Ovary (tissue), 9 donors: ENCODE data around the gene CDCA7L. TPM values are rescaled to one million over a fixed set of nuclear protein-coding genes. Genes with fewer than 3 reads are reported as not detected.

Experiments
- DNase-seq, 5 donors: peaks; one replicate each; pipeline ENCODE4 v3.0.0-alpha.2; 2019 to 2020
- H3K27ac ChIP-seq, 2 donors: fragments of 200-600 bp; one replicate each; pipeline versions ENCODE4 v1.5.1 to v1.8.0; 2019 to 2022
- H3K27me3 ChIP-seq: fragments of 200-600 bp; one replicate; pipeline ENCODE4 v1.8.0; 2022
- H3K36me3 ChIP-seq: fragments of 200-600 bp; sonication (generic); one replicate; pipeline ENCODE4 v1.5.1; 2019
- H3K4me1 ChIP-seq: one replicate; pipeline ENCODE4 v1.8.1; 2013; ENCODE audit warnings: mild to moderate bottlenecking, moderate library complexity; ENCODE audit not compliant: insufficient read depth
- H3K4me3 ChIP-seq: fragments of 200-600 bp; sonication (generic); one replicate; pipeline ENCODE4 v1.5.1; 2017
- H3K9me3 ChIP-seq, 2 donors: fragments of 200-600 bp in 1 of 2; sonication (generic) in 1 of 2; one replicate each; pipeline versions ENCODE4 v1.5.1 to v1.8.1; 2013 to 2019; ENCODE audit warnings: mild to moderate bottlenecking in 1 of 2, moderate library complexity in 1 of 2
- CTCF ChIP-seq, 3 donors: fragments of 450-650 bp in 2 of 3; fragments of 200-600 bp in 1 of 3; IDR thresholded peaks; one replicate each; pipeline versions ENCODE4 v1.5.1 to v1.8.0; 2016 to 2022; ENCODE audit warnings: antibody characterized with exemption in 3 of 3, mild to moderate bottlenecking in 1 of 3
- EP300 ChIP-seq: sonication (generic); formaldehyde crosslinking; IDR thresholded peaks from one replicate; pipeline ENCODE4 v1.6.1; 2017; ENCODE audit warnings: antibody characterized with exemption
- POLR2A ChIP-seq: fragments of 450-650 bp; IDR thresholded peaks from one replicate; pipeline ENCODE4 v1.6.1; 2017; ENCODE audit warnings: antibody characterized with exemption, mild to moderate bottlenecking, moderate library complexity
- WGBS, 3 donors: extraction: QIAGEN DNeasy Blood & Tissue Kit in 1 of 3; methylation state at CpG; one replicate each; pipeline versions ENCODE4 v1.1.5 to v1.1.7; 2013 to 2017; 5-methylcytosine and 5-hydroxymethylcytosine counted together
- intact Hi-C, 4 donors: fragments of 100-400 bp; cut with DNase I; formaldehyde crosslinking; loops; one replicate each; pipeline versions ENCODE4 v1.11.0 to v1.15.1; 2022 to 2023
- polyA plus RNA-seq, 2 donors: library from polyadenylated mRNA; stranded (reverse); fragments of 200-250 nt in 1 of 2; fragments of 350-450 nt in 1 of 2; fragmentation: Illumina TruSeq in 1 of 2; extraction: RNeasy Lipid Tissue Mini Kit (QIAGEN cat#74804) in 1 of 2; gene quantifications; one replicate each; pipeline ENCODE4 v1.2.3, GENCODE V29; 2013 to 2014
- total RNA-seq, 7 donors: library from RNA; depleted of rRNA in 2 of 7; stranded (reverse); fragments of >200 nt in 2 of 7; fragmentation: NEBNext Ultra II Directional in 3 of 7; extraction: Animal tissue kit (Norgen Biotek cat#: 25700) in 3 of 7; gene quantifications; one replicate each; pipeline versions ENCODE4 v1.1.0 to v1.2.4, GENCODE V29; 2016 to 2023
- donor health status: DM: no; HTN: no; CAD: no; lungs with moderate emphysema.
- donor health status: DM: no; HTN: no; CAD: no.
- donor health status: Bipolar disorder and iron deficiency.
- donor health status: DM: yes; HTN: yes; CAD: no.
- donor health status: DM: no; HTN: no; CAD: no.
- donor health status: DM: yes; HTN: yes; CAD: no.

CDCA7L gene
- total and polyA plus RNA-seq, 9 donors = 16.8 to 35.1 (median 26.8) TPM

GRCh38 chr7:21967598-21968003 is 21.9 kb upstream of the CDCA7L start:
- H3K27me3 ChIP-seq = no peaks in the 10 kb centered on the region
- DNase-seq = no peak
- 49 to 56% (median 56%) methylated on average over 8 of the region's 8 CpGs for WGBS, 3 donors
- no peaks in the 10 kb centered on the region for H3K36me3 ChIP-seq
- H3K27ac ChIP-seq = no peak overlapping the region
- intact Hi-C loops = no loop called here
- no peak for TF ChIP-seq POLR2A
- no peak for TF ChIP-seq CTCF (IDR thresholded peaks at IDR 0.05)
- H3K9me3 ChIP-seq = no peaks in the 10 kb centered on the region
- H3K4me3 ChIP-seq = no peak overlapping the region
- no peaks in the 10 kb centered on the region for H3K4me1 ChIP-seq

DNA sequence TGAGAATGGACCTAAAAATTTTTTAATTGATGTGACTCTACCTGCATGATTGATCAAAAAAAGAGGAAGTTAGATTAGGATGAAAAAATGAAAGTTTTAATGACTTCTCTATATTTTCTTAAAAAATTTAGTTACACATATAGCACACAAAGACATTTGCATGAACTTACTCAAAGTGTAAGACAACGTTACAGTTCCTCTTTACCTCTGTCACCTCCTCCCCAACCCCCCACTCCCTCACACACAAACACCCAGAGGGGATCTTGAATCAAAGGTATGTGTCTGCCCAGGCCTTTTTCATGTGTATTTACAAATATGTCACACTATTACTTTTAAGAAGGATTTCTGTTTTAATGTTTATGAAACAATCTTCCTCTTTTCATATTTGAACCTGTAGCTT is 20.6 kb upstream of the CDCA7L start:
- 81 to 82% (median 81%) methylated on average over 1 of the region's 1 CpG for WGBS, 3 donors
- H3K27me3 ChIP-seq = no peaks in the 10 kb centered on the region
- H3K27ac ChIP-seq = no peak overlapping the region
- no peaks in the 10 kb centered on the region for H3K9me3 ChIP-seq
- H3K4me1 ChIP-seq = no peaks in the 10 kb centered on the region
- no peak for TF ChIP-seq CTCF (IDR thresholded peaks at IDR 0.05)
- TF ChIP-seq EP300 = no peak
- TF ChIP-seq POLR2A = no peak
- intact Hi-C loops = no loop called here
- no peak overlapping the region for H3K4me3 ChIP-seq
- DNase-seq = no peak
- H3K36me3 ChIP-seq = no peaks in the 10 kb centered on the region

DNA sequence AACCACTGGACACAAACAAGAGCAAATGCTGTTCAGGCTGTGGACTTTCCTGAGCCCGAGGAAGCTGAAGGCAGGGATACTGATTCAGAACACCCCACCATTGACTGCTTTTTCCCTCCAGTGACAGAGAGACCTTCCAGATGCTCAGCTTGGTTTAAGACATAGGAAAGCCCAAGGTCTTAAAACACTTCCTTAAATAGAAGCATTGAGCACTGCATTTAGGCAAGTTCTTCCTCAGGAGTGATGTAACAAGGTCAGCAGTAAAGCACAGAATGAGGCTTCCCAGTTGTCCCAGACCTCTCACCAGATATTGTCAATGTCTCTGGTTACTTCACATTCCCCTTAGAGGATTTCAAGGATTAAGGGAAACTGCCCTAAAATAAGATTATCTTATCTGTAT is 19.6 kb upstream of the CDCA7L start:
- DNase-seq = no peak
- Histone ChIP-seq H3K4me3 (no peak overlapping the region), H3K36me3 (no peaks in the 10 kb centered on the region), H3K4me1 (no peaks in the 10 kb centered on the region), H3K27me3 (no peaks in the 10 kb centered on the region), H3K27ac (no peak overlapping the region), H3K9me3 (no peaks in the 10 kb centered on the region)
- 35 to 59% (median 42%) methylated on average over 1 of the region's 1 CpG for WGBS, 3 donors
- intact Hi-C loops = no loop called here
- TF ChIP-seq POLR2A (no peak), EP300 (no peak), CTCF (IDR thresholded peaks at IDR 0.05) (no peak)

GRCh38 chr7:21962677-21963076 is 17.0 kb upstream of the CDCA7L start:
- Histone ChIP-seq H3K9me3 (no peaks in the 10 kb centered on the region), H3K4me1 (no peaks in the 10 kb centered on the region), H3K27ac (no peak overlapping the region), H3K36me3 (no peaks in the 10 kb centered on the region), H3K27me3 (no peaks in the 10 kb centered on the region), H3K4me3 (no peak overlapping the region)
- intact Hi-C loops = no loop called here
- WGBS, 3 donors = 91 to 94% (median 92%) methylated on average over 9 of the region's 9 CpGs
- DNase-seq = no peak
- TF ChIP-seq EP300 = no peak
- TF ChIP-seq CTCF (IDR thresholded peaks at IDR 0.05) = no peak
- no peak for TF ChIP-seq POLR2A

GRCh38 chr7:21960922-21961321 is 15.2 kb upstream of the CDCA7L start:
- TF ChIP-seq CTCF (IDR thresholded peaks at IDR 0.05) (no peak), POLR2A (no peak), EP300 (no peak)
- no peak for DNase-seq
- no peaks in the 10 kb centered on the region for H3K4me1 ChIP-seq
- 83 to 85% (median 84%) methylated on average over 3 of the region's 3 CpGs for WGBS, 3 donors
- H3K9me3 ChIP-seq = no peaks in the 10 kb centered on the region
- H3K27me3 ChIP-seq = no peaks in the 10 kb centered on the region
- H3K4me3 ChIP-seq = no peak overlapping the region
- intact Hi-C loops = no loop called here
- no peak overlapping the region for H3K27ac ChIP-seq
- no peaks in the 10 kb centered on the region for H3K36me3 ChIP-seq
